AG20443 (cell line): ENCODE results near the gene RHBDF1.
A peak's percentile ranks its signal among the peaks of the same experiment; 100 is the strongest.

ENCODE experiments used
- DNase-seq: peaks from one replicate; pipeline ENCODE4 v3.0.0; 2012; ENCODE audit warnings: low spot score, mixed read lengths

Gene RHBDF1

DNA sequence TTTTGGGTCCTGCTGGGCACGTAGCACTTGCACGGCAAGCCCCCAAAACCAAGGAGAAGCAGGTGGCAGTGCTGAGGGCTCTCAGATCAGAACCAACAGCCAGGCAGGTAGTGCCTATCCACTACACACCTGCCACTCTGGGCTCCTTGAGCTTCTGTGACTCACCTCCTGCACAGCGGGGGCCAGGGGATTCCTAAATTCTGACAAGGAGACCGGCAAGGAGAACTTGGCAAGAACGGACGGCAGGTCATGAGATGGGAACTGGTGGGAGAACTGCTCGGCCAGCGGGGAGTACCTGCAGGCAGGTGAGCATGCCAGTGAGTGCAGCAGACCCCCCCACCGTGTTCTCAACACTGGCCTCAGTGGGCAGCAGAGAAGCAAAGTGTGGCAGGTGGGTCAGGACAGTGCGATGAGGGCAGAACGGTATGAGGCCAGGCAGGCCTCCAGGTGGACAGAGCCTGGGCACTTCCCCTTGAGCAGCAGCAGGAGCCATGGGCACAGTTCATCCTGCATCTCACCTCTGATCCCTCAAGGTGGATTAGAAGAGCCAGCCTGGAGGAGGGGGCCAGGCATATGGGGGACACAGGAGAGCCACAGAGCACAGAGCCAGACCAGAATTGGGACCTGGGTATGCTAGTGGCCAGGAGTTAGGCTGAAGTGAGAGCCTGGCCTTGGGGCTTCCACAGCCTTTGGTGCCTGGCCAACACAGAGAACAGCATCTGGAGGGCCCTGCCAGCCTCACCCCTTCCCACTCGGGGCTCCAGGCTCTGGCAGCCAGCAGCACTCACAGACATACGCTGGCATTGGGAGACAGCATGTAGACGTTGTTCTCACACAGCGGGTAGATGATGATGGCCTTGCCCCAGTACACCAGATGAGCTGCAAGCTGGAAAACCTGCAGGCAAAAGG lies 20.3 kb upstream of the RHBDF1 start:
- no peak for DNase-seq

DNA sequence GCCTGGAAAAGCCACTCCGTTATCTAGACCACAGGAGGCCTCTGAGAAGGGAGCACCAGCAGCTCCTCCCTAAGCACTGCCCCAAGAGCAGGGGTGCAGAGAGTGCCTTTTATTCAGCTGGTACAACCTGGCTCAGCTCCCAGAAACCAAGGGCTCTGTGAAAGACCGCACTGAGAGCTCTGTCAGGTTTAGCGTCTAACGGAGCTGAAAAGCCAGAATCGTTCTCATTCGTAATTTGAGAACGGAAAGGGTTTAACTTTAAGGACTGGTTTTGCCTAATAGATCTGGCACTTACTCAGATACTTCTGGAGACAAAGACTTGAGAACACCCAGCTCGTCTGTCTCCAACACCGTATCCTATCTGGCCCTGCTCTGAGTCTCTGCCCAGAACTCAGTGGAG lies 19.1 kb upstream of the RHBDF1 start:
- DNase-seq, result no peak

DNA sequence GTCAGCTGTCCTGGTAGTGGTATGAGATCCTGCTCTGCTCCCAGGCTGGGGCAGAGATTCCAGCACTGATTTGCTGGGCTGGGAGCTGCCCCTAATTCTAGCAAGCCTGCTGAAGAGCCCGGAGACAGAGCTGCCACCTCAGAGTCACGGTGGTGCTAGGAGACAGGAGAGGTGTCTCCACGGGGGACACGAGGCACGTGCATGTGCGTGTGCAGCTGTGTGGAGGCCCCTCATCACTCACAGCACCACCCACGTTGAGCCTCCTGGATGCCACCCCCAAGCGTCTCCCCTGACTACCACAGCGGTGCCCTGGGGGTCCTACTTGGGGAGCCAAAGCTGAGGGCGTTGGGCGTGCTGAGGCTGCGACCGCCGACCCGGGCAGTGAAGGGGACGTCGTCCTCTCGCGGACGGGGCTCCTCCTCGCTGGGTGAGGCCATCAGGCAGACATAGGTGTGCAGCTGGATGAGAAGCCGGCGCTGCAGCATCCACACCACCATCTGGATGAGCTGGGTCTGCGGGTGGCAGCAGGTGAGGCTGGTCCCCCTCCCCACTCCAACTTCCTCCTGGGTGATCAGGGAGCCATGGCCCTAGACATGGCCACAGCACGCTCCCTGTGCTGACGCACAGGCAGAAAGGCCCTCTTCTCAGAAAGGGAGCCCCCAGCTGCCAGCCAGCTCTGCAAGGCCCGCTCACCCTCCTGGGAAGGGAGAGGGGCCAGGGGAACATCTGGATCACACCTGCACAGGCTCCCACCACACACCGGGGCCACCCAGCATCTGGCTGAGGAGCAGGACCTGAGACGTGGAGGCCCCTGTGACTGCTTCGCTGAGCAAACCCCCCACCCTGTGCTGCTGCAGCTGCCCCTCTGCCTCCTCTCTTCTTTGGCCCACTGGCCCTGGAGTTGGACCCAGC lies 17.2 kb upstream of the RHBDF1 start:
- no peak for DNase-seq

DNA sequence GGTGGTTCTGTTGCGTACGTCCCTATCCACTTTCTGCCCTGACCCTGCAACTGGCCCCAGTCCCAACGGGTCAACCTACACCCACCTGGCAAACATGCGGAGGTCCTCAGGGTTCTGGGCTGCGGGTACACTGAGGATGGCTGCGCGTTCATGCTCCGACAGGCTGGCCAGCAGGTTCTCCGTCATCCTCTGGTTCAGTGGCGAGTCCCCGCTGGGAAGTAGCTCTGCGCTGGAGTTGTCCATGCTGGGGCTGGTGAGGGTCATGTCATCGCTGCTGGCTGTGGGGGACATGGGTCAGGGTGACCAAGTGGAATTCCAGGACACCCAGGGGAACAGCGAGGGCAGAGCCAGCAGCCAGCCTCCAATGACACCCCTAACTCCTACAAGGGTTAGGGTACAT lies 16.2 kb upstream of the RHBDF1 start:
- no peak for DNase-seq

DNA sequence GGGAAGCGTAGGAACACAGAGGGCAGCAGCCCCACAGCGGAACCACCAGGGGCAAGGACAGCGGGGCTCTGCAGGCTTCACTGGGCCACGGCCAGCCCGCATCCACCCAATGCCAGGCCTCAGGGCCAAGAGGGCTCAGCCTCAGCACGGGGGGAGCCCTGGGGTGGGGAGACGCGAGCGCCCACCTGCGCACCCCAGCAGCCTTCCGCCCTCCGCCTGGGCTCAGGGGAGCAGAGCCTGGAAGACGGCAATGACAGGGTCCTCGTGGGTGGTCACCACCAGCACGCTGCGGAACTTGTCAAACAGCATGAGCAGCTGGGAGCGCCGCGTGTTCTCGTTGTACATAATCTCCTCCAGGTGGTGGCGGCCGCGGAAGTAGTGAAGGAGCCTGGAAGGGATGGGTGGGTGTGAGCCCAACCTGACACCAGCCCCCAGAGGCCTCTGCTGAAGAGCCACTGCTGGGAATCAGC lies 14.1 kb upstream of the RHBDF1 start:
- no peak for DNase-seq

DNA sequence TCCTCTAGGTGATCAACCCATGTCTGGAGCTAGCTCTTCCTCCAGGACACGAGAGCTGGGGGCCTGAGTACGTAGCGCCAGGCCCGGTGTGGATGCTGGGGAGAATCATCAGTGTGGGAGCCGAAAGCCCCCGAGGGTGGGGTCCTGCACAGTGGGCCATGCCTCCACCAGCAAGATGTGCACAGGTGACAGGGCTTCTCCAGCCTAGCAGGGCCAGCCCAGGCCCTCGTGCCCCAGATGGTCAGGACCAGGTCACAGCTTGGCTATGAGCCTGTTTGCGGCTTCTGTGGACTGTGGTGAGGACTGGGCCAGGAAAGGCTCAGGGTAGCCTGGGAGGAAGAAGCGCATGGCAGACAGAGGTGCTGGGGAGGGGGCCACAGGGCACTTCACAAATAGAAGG lies 13.4 kb upstream of the RHBDF1 start:
- DNase-seq, result no peak

DNA sequence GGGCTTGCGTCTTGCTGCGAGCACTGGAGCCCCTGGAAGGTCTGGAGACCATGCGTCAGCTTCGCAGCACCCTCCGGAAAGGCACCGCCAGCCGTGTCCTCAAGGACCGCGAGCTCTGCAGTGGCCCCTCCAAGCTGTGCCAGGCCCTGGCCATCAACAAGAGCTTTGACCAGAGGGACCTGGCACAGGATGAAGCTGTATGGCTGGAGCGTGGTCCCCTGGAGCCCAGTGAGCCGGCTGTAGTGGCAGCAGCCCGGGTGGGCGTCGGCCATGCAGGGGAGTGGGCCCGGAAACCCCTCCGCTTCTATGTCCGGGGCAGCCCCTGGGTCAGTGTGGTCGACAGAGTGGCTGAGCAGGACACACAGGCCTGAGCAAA lies 13.0 kb upstream of the RHBDF1 start:
- no peak for DNase-seq

DNA sequence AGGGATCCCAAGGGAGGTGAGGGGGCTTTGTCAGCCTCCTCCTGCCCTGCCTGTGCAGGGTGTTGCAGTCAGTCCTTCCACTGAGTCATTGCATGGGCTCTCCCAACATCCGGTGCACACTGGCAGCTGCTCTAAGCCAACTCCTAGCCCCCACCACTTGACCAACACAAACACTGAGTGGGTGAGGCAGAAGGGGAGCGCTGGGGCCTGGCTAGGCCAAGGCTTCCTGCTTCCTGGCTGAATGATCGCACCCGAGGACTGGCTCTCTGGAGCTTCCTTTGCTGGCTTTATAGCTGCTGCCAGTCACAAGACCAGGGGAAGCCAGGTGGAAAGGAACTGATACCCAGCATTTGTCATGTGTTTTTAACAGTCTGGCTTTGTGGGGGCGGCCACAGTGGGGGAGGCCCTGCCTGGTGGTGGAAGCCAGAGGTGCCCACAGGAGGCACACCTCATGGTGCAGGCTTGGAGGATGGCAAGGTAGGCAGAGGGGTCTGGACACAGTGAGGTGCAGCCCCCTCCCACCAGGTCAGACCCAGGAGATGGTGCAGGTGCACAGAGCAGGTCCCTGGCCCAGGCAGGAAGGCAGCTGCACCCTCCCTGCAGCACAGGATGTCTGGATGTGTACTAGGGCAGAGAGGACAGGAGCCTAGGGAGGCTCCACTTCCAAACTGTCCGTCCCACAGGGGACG lies 12.4 kb upstream of the RHBDF1 start:
- peak; percentile 91 for DNase-seq

DNA sequence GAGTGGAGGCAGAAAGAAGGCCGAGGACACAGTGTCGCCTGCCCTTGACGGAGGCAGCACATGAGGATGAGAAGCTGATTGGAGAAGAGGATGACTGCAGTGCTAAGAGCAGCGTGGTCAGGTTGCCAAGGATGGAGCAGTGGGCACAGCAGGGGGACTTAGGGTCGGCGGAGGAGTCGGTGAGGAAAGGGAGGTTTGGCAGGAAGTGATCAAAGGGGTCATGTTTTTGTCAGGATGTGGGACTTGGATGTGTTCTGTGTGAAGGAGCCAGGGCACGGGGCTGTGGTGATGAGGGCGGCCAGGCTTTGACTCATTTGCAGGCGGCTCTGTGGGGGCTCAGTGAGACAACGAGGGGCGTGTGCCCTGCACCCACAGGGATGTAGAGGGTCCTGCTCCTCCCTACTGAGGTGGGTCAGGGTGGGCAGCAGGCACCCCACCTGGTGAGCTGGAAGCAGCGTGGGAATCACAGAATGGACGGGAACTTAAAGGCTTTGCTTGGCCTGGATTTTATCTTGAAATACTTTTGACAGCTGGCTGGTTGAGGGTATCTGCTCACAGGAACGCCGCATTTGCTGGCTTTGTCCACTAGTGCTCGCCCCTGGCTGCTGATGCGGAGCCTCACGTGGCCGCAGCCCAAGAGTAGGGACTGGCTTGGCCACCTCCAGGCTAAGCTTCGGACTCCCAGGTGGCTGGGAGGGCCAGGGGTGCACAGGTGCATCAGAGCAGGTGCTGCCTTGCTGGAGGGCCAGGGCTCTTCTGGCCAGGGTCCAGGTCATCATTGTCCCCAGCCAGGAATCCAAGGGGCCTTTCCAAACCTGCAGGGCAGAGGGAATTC lies 11.6 kb upstream of the RHBDF1 start:
- no peak for DNase-seq

DNA sequence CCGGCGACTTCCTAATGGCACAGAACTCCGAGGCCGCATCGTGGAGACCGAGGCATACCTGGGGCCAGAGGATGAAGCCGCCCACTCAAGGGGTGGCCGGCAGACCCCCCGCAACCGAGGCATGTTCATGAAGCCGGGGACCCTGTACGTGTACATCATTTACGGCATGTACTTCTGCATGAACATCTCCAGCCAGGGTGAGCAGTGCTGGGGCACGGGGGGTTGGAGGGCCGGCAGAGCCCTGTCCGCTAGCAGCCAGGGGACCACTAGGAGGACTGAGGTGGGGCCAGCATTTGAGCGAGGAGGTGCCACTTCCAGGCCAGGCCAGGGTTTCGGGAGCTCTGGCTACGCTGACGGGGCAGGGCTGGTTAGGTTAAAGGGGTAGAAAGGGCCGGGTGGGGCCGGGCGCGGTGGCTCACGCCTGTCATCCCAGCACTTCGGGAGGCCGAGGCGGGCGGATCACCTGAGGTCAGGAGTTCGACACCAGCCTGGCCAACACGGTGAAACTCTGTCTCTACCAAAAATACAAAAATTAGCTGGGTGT lies 10.7 kb upstream of the RHBDF1 start:
- no peak for DNase-seq

DNA sequence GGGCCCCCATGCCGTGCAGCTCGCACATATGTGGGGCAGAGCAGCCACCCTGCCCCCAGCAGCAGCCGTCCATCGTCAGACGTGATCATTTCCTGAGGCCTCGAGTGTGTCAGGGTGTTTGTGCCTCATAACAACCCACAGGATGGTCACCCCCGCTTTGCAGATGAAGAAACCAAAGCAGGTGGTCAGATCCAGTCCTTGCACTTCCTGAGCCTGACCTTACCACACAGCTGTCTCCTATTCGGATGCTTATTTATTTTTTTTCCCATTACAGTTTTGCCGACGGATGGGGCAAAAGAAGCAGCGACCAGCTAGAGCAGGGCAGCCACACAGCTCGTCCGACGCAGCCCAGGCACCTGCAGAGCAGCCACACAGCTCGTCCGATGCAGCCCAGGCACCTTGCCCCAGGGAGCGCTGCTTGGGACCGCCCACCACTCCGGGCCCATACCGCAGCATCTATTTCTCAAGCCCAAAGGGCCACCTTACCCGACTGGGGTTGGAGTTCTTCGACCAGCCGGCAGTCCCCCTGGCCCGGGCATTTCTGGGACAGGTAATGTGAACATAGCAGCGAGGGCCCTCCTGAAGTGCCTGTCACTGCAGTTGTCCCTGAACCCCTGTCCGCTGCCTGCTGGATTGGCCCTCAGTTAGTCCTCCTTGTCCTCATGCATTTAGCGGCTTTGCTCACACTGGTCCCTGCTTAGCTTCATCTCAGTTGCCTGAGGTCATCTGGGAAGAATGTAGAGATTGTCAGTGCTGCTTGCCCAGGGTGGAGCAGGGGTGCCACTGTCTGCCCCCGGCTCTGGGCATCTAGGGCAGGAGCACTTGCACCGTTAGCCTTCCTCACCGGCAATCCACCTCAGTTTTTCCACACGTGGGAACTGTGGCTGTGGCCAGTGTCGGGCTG lies 7.0 kb upstream of the RHBDF1 start:
- no peak for DNase-seq

DNA sequence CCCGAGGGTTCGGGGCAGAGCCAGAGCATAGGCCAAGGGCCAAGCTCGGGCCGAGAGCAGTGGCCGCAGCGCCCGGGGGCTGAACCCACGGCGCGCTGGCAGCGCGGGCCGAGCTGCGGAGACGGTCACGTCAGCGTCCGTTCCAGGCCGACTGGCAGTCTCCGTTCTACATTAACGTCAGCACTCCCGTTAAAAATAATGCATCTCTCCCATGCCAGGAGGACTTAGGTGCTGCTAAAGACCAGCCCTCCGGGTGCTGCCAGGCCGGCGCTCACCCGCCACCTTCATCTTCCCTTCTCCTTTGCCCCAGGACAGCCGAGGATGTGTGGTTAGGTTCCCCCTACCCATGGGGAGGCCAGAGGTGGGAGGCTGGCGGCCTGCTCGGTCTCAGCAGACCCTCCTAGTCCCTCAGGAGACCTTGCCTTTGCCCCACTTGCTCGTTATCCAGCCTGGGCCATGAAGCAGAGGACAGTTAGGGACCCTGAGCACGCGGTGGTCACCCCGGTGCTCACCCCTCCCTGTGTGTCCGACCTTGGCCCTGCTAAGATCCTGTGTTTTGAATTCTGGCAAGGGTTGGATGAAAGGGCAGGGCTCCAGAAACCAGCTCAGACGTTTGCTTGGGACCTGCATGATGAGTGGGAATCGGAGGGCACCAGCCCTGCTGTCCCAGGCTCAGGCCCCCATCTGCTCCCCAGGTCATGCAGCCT lies 6.2 kb upstream of the RHBDF1 start:
- peak; percentile 69 for DNase-seq

DNA sequence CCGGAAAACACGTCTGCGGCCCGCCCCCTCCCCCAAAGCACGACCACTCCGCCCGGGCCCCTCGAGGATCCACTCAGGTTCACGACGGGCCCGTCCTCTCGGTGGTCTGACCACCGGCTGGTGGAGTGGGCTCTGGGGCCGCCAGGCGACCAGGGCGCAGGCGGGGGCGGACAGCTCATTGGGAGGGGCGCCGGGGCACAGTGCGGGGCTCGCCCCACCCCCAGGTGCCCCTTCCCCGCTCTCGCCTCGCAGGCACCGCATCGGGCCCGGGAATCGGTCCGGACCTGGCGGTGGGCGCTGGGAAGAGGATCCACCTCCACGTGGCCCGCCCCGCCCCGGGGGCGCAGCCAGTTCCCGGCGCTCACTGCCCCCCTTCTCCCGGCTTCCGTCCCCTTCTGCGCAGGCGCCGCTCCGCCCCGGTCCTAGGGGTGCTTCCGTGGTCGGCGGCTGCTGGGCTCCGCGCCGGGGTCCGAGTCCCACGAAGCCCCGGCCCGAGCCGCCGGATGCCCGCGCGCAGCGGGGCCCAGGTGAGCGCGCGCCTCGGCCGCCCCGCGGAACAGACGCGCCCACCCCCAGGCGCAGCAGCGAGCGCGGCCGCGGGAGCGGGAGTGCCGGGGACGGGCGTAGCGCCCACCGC lies 5.5 kb upstream of the RHBDF1 start, which contains the start of gene MPG:
Gene MPG (plus strand): TSS at position 419 of the 637 bp plus-strand sequence. CDS start 85 bp downstream, at position 504.
- peak; percentile 98 for DNase-seq

DNA sequence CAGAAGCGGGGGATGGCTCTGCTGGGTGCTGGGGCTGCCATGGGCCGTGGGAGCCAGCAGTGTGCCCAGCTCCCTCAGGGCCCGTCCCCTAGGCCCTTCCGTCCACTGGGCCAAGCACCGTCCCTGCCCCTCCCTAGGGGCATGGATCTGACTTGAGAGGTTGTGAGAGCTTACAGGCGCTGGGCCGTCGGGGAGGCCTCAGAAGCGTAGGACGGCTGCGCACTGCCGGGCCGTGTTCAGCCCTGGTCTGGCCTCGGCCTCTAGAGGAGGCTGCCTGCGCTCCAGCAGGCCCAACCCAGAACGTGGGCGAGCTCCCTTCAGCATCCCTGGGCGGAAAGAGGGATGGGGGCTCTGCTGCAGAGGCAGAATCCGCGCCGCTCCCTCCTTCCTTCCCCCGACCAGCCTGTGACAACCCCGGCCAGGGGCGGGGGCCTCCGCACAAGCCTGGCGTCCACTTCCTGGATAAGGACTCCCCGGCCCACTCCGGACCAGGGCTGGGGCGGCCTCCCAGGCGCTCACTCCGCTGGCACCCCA lies 4.9 kb upstream of the RHBDF1 start:
- peak; percentile 71 for DNase-seq

DNA sequence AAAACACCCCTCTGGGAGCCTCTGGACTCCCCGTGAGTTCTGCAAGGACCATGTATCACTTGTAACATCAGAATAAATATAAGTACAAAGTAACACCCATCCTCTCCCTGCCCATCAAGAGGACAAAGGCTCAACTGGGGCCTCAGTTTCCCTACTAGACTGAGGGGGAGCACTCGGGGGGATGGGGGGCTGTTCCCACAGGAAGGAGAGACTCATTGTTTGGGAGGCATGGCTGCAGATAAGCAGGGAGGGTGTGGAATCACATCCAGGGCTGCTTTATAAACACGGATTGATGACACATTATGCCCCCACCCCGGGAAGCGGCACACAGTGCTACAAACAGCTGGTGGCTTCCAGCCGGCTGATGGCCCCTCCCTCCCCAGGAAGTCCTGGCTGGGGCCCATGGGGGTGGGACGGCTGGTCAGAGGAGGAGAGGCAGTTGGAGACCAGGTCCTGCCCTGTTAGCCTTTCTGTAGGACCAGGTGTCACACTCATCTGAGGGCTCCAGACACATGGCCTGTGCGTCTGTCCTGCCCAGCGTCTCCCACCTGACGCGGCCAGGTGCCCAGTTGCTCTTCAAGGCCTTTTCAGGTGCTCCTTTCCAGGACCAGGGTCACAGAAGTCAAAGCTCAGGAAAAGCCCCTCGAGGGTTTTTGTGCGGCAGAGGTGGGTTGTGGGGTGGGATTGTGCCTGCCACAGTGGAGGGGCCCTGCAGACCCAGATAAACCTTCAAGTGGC lies 4.3 kb upstream of the RHBDF1 start:
- DNase-seq, result peak; percentile 85

DNA sequence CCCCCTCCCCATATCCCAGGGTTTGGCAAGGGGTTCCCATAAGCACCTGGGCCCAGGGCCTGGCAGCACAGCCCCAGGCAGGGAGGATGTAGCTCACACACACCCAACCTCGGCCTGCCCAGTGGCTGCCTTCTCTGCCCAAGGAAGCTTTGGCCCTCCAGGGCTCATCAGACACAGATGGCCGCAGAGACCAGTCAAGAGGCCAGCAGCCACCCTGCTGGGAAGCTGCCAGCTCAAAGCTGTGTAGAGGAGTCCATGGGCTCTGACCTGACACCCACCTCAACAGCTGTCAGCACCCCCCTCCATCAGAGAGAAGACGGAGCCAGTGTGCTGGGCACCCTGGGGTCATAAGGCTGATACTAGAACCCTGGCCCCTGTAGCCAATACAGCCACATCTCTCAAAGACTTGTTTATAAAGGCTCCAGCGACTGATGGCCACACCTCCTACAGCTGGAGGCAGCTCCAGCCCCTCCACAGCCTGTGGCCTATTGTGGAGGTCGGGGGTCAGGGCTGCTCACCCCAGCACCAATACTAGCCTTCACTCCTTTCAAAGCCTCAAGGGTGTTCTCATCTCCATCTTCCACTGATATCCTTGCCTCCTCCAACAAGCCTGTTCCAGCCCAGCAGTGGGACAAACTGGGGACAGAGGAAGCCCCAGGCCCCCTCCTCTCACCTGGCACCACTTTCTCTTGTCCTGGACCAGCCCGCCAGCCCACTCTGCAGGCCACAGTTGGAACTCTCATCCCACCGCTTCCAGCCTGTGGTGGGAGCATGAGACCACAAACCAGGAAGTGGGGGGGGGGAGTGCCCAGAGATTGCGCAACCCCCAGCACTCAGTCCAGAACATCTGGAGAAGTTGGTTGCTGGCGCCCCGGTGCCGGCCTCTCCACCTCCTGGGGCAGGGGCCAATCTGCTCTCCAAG lies 3.4 kb upstream of the RHBDF1 start:
- peak; percentile 88 for DNase-seq
